Measurements from ENCODE around the gene TUBG2. TPM values are rescaled to one million over a fixed set of nuclear protein-coding genes. Genes with fewer than 3 reads are reported as not detected.

The TUBG2 gene
- total RNA-seq, 4 donors from 2014 or later, result 19.7 to 57.3 (median 33.7) TPM

DNA sequence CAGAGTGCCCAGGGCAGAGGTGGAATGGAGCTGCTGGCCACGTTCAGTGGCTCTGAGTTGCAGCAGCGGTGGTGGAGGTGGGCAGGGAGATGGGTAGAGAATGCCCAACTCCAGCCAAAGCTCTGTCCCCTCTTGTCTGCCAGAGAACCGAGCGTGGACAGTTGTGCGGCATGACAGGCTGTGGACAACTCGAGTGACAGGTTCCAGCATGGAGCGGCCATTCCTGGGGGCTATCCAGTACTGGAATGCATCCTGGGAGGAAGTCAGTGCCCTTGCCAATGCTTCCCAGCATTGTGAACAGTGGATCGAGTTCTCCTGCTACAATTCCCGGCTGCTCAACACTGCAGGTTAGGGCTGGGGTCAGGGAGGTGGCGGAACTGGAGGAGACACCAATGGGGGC, 31.5 kb downstream of the TUBG2 start:
- WGBS, 2 donors (ENCODE audit: low coverage in 1 of 2), result 73 to 100% methylated on average over 1 to 5 of the region's 10 CpGs
- no peak for ATAC-seq
- no peaks in the 10 kb centered on the region for H3K27me3 ChIP-seq
- TF ChIP-seq POLR2AphosphoS5 (IDR thresholded peaks at IDR 0.05), result no peak
- no peak for TF ChIP-seq EP300 (IDR thresholded peaks at IDR 0.05)
- TF ChIP-seq POLR2A (IDR thresholded peaks at IDR 0.05), result no peak
- TF ChIP-seq, protein P1, sequence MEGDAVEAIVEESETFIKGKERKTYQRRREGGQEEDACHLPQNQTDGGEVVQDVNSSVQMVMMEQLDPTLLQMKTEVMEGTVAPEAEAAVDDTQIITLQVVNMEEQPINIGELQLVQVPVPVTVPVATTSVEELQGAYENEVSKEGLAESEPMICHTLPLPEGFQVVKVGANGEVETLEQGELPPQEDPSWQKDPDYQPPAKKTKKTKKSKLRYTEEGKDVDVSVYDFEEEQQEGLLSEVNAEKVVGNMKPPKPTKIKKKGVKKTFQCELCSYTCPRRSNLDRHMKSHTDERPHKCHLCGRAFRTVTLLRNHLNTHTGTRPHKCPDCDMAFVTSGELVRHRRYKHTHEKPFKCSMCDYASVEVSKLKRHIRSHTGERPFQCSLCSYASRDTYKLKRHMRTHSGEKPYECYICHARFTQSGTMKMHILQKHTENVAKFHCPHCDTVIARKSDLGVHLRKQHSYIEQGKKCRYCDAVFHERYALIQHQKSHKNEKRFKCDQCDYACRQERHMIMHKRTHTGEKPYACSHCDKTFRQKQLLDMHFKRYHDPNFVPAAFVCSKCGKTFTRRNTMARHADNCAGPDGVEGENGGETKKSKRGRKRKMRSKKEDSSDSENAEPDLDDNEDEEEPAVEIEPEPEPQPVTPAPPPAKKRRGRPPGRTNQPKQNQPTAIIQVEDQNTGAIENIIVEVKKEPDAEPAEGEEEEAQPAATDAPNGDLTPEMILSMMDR (IDR thresholded peaks at IDR 0.05), result no peak
- no peak overlapping the region for H3K4me3 ChIP-seq
- H3K9me3 ChIP-seq, result no peaks in the 10 kb centered on the region
- no peak overlapping the region for H3K27ac ChIP-seq
- H3K36me3 ChIP-seq, result peaks cover 0 to 100% of the 10 kb centered on the region in 2 donors
- no peaks in the 10 kb centered on the region for H3K4me1 ChIP-seq

- peaks cover 0 to 100% of the 10 kb centered on the region in 2 donors for H3K36me3 ChIP-seq
- 60 to 100% methylated on average over 1 to 5 of the region's 12 CpGs for WGBS, 2 donors (ENCODE audit: low coverage in 1 of 2)
These were observed 32.0 kb downstream of the TUBG2 start for GRCh38 chr17:42691021-42691545.

DNA sequence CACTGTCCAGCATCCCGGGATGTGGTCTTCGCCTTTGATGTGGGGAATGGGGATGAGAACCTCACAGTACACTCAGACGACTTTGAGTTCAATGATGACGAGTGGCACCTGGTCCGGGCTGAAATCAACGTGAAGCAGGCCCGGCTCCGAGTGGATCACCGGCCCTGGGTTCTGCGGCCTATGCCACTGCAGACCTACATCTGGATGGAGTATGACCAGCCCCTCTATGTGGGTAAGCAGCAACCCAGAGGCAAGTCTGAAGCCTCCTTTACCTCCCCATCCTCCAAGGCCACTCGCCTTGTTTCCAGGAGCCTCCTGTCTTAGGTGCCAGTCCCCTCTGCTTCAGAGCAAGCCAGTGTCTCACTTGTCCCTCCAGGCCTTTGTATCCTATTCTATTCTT, 33.4 kb downstream of the TUBG2 start:
- Histone ChIP-seq H3K27ac (no peak overlapping the region), H3K27me3 (no peaks in the 10 kb centered on the region), H3K4me3 (no peak overlapping the region), H3K9me3 (no peaks in the 10 kb centered on the region), H3K4me1 (no peaks in the 10 kb centered on the region), H3K36me3 (peaks cover 0 to 100% of the 10 kb centered on the region in 2 donors)
- 66 to 88% methylated on average over 3 to 7 of the region's 11 CpGs for WGBS, 2 donors (ENCODE audit: low coverage in 1 of 2)
- no peak for ATAC-seq
- no peak for TF ChIP-seq POLR2A (IDR thresholded peaks at IDR 0.05)
- no peak for TF ChIP-seq EP300 (IDR thresholded peaks at IDR 0.05)
- TF ChIP-seq, protein P1 (IDR thresholded peaks at IDR 0.05), result no peak
- no peak for TF ChIP-seq POLR2AphosphoS5 (IDR thresholded peaks at IDR 0.05)

More at GRCh38 chr17:42691021-42691545, 32.0 kb downstream of the TUBG2 start:
- Histone ChIP-seq H3K4me1 (no peaks in the 10 kb centered on the region), H3K27ac (no peak overlapping the region), H3K4me3 (no peak overlapping the region), H3K27me3 (no peaks in the 10 kb centered on the region), H3K9me3 (no peaks in the 10 kb centered on the region)
- no peak for ATAC-seq
- no peak for TF ChIP-seq EP300 (IDR thresholded peaks at IDR 0.05)
- no peak for TF ChIP-seq POLR2AphosphoS5 (IDR thresholded peaks at IDR 0.05)
- TF ChIP-seq, protein P1 (IDR thresholded peaks at IDR 0.05), result no peak
- TF ChIP-seq POLR2A (IDR thresholded peaks at IDR 0.05), result no peak

DNA sequence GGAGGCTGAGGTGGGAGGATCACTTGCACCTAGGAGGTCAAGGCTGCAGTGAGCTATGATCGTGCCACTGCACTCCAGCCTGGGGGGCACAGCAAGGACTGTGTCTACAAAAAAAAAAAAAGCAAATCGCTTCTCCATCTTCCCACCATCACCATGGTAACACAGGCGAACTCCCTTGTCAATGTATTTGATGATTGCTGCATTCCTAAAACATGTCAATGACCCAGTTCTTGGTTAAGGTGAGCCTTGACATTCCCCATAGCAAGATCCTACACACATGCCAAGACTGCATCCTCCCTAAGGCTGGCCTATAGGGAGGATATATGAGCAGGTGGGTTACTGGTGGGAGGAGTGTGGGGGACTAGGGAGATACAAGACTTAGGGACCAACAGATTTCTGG, 35.4 kb downstream of the TUBG2 start:
- H3K27me3 ChIP-seq, result no peaks in the 10 kb centered on the region
- WGBS, 2 donors (ENCODE audit: low coverage in 1 of 2), result 81 to 82% methylated on average over 3 of the region's 3 CpGs
- H3K4me3 ChIP-seq, result no peak overlapping the region
- no peaks in the 10 kb centered on the region for H3K9me3 ChIP-seq
- H3K36me3 ChIP-seq, result peaks cover 0 to 98% of the 10 kb centered on the region in 2 donors
- H3K27ac ChIP-seq, result no peak overlapping the region
- peaks cover 0 to 11% (median 3%) of the 10 kb centered on the region in 3 donors for H3K4me1 ChIP-seq
- no peak for ATAC-seq
- no peak for TF ChIP-seq EP300 (IDR thresholded peaks at IDR 0.05)
- TF ChIP-seq POLR2A (IDR thresholded peaks at IDR 0.05), result no peak
- TF ChIP-seq POLR2AphosphoS5 (IDR thresholded peaks at IDR 0.05), result no peak
- TF ChIP-seq, protein P1 (IDR thresholded peaks at IDR 0.05), result no peak

- TF ChIP-seq, protein P1 (IDR thresholded peaks at IDR 0.05), result no peak
- no peak for ATAC-seq
- H3K4me1 ChIP-seq, result peaks cover 0 to 15% (median 3%) of the 10 kb centered on the region in 3 donors
- 85 to 89% methylated on average over 7 to 13 of the region's 20 CpGs for WGBS, 2 donors (ENCODE audit: low coverage in 1 of 2)
- H3K27me3 ChIP-seq, result no peaks in the 10 kb centered on the region
- H3K4me3 ChIP-seq, result no peak overlapping the region
- no peaks in the 10 kb centered on the region for H3K9me3 ChIP-seq
- H3K36me3 ChIP-seq, result peaks cover 0 to 98% of the 10 kb centered on the region in 2 donors
- H3K27ac ChIP-seq, result no peak overlapping the region
These were observed 36.4 kb downstream of the TUBG2 start for GRCh38 chr17:42695500-42695899.

Data from gastroesophageal sphincter (tissue), 4 donors.